CD14-positive monocyte (primary cell): ENCODE data around the gene SCD. TPM values are rescaled to one million over a fixed set of nuclear protein-coding genes. Genes with fewer than 3 reads are reported as not detected.

Experiments used
- DNase-seq, 3 donors: peaks; one replicate each; pipeline ENCODE4 v3.0.0-alpha.2; 2011 to 2022
- H2AFZ ChIP-seq: 2 replicates; pipeline ENCODE4 v1.6.0; 2012; ENCODE audit warnings: mild to moderate bottlenecking, low read depth, low read length, inconsistent platforms; ENCODE audit not compliant: insufficient read depth, poor library complexity, severe bottlenecking
- H3K27ac ChIP-seq, 2 donors: 1 replicate in 1 of 2; 2 replicates in 1 of 2; pipeline ENCODE4 v1.5.1; 2012 to 2013; ENCODE audit warnings: low read length in 2 of 2, control low read depth in 1 of 2, inconsistent platforms in 1 of 2, low read depth in 1 of 2, mild to moderate bottlenecking in 1 of 2
- H3K27me3 ChIP-seq, 2 donors: one replicate each; pipeline versions ENCODE4 v1.6.0 to v1.6.1; 2011 to 2013; ENCODE audit warnings: low read length in 2 of 2; ENCODE audit not compliant: control insufficient read depth in 2 of 2, insufficient read depth in 2 of 2
- H3K36me3 ChIP-seq, 2 donors: replicated peaks in 1 of 2; 1 replicate in 1 of 2; 2 replicates in 1 of 2; pipeline versions ENCODE4 v1.5.1 to v1.6.1; 2012 to 2013; ENCODE audit warnings: low read length in 2 of 2, control low read depth in 1 of 2, inconsistent platforms in 1 of 2, mild to moderate bottlenecking in 1 of 2; ENCODE audit not compliant: insufficient read depth in 2 of 2, control insufficient read depth in 1 of 2
- H3K4me1 ChIP-seq, 2 donors: 1 replicate in 1 of 2; 2 replicates in 1 of 2; pipeline versions ENCODE4 v1.5.1 to v1.6.1; 2012 to 2013; ENCODE audit warnings: low read length in 2 of 2, control low read depth in 1 of 2, inconsistent platforms in 1 of 2, mild to moderate bottlenecking in 1 of 2, moderate library complexity in 1 of 2; ENCODE audit not compliant: insufficient read depth in 2 of 2, control insufficient read depth in 1 of 2
- H3K4me2 ChIP-seq: replicated peaks from 2 replicates; pipeline ENCODE3; 2012; ENCODE audit warnings: low read length, moderate library complexity, mild to moderate bottlenecking; ENCODE audit not compliant: poor library complexity, severe bottlenecking; ENCODE audit errors: extremely low read depth
- H3K4me3 ChIP-seq, 3 experiments: fragments of 200-600 bp in 1 of 3; sonication (generic) in 1 of 3; replicated peaks in 1 of 3; 1 replicate in 2 of 3; 2 replicates in 1 of 3; pipeline ENCODE4 v1.5.1; 2011 to 2013; ENCODE audit warnings: low read length in 3 of 3, mild to moderate bottlenecking in 3 of 3, control low read depth in 2 of 3, low read depth in 2 of 3, inconsistent platforms in 1 of 3, moderate library complexity in 1 of 3
- H3K79me2 ChIP-seq: 2 replicates; pipeline ENCODE4 v1.6.0; 2012; ENCODE audit warnings: mild to moderate bottlenecking, control low read depth, inconsistent platforms, low read length, moderate library complexity; ENCODE audit not compliant: insufficient read depth
- H3K9ac ChIP-seq: 2 replicates; pipeline ENCODE4 v1.6.0; 2017; ENCODE audit warnings: low read length, mild to moderate bottlenecking; ENCODE audit not compliant: insufficient read depth, poor library complexity, severe bottlenecking
- H3K9me3 ChIP-seq, 2 donors: replicated peaks in 1 of 2; 1 replicate in 1 of 2; 2 replicates in 1 of 2; pipeline versions ENCODE4 v1.5.1 to v1.6.1; 2012 to 2013; ENCODE audit warnings: low read length in 2 of 2, control low read depth in 1 of 2; ENCODE audit not compliant: control insufficient read depth in 1 of 2, insufficient read depth in 1 of 2
- H4K20me1 ChIP-seq: 2 replicates; pipeline ENCODE4 v1.6.0; 2012; ENCODE audit warnings: mild to moderate bottlenecking, low read length, control low read depth, moderate library complexity; ENCODE audit not compliant: insufficient read depth
- H3K27ac Mint-ChIP-seq, 7 donors: one replicate each; pipeline ENCODE4 v1.8.0; 2020; ENCODE audit warnings: mild to moderate bottlenecking in 7 of 7, mixed read lengths in 7 of 7, moderate library complexity in 6 of 7, inconsistent platforms in 2 of 7
- H3K27me3 Mint-ChIP-seq, 3 donors: one replicate each; pipeline ENCODE4 v1.8.0; 2021 to 2022; ENCODE audit warnings: low read depth in 3 of 3, mild to moderate bottlenecking in 3 of 3, mixed read lengths in 3 of 3, moderate library complexity in 3 of 3, inconsistent platforms in 1 of 3
- H3K36me3 Mint-ChIP-seq, 2 donors: one replicate each; pipeline ENCODE4 v1.8.0; 2020; ENCODE audit warnings: mixed read lengths in 2 of 2, inconsistent platforms in 1 of 2, mild to moderate bottlenecking in 1 of 2
- H3K4me1 Mint-ChIP-seq: one replicate; pipeline ENCODE4 v1.8.0; 2020; ENCODE audit warnings: mild to moderate bottlenecking, mixed read lengths
- H3K4me3 Mint-ChIP-seq, 2 donors: one replicate each; pipeline ENCODE4 v1.8.0; 2020; ENCODE audit warnings: mild to moderate bottlenecking in 2 of 2, mixed read lengths in 2 of 2, moderate library complexity in 1 of 2
- H3K9me3 Mint-ChIP-seq, 7 donors: one replicate each; pipeline ENCODE4 v1.8.0; 2020 to 2022; ENCODE audit warnings: mixed read lengths in 7 of 7, mild to moderate bottlenecking in 6 of 7, moderate library complexity in 6 of 7, inconsistent platforms in 2 of 7
- WGBS: methylation state at CpG from one replicate; pipeline ENCODE4 v1.1.5; 2013; ENCODE audit warnings: missing lambda C conversion rate; ENCODE audit not compliant: insufficient coverage; 5-methylcytosine and 5-hydroxymethylcytosine counted together
- intact Hi-C, 2 donors: fragments of 100-400 bp; cut with micrococcal nuclease; formaldehyde crosslinking; loops; one replicate each; pipeline versions ENCODE4 v1.15.0 to v1.15.1; 2023
- polyA plus RNA-seq, 3 donors: library from polyadenylated mRNA; depleted of rRNA in 1 of 3; unstranded in 2 of 3; stranded (reverse) in 1 of 3; fragments of 300-500 nt in 2 of 3; fragments of >200 nt in 1 of 3; fragmentation: Illumina TruSeq in 2 of 3; gene quantifications; 1 replicate in 2 of 3; 2 replicates in 1 of 3; pipeline ENCODE4 v1.2.3, GENCODE V29; 2012 to 2021
- TF ChIP-seq, protein P1 (sequence below): fragments of 200-600 bp; IDR thresholded peaks from one replicate; pipeline ENCODE4 v1.8.0; 2022; ENCODE audit warnings: antibody characterized with exemption, mild to moderate bottlenecking

The SCD gene
- polyA plus RNA-seq, 3 donors, result 1.00 to 3.4 (median 1.0) TPM

DNA sequence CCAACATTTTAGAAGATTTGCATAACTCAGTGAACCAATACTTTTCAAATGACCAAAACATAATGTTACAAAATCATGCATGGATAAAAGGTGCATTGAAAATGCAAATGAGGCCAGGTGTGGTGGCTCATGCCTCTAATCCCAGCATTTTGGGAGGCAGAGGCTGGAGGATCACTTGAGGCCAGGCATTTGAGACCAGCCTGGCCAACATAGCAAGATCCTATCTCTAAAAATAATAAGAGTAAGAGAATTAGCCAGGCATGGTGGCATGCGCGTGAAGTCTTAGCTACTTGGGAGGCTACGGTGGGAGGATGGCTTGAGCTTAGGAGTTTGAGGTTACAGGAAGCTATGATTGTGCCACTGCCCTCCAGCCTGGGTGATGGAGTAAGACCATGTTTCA is 33.4 kb downstream of the SCD start:
- Mint-ChIP-seq H3K27me3 (peaks cover 0 to 2% (median 0%) of the 10 kb centered on the region in 3 donors), H3K27ac (peak overlapping the region in 1 of 7 donors; percentile 47), H3K9me3 (peaks cover 0 to 2% (median 0%) of the 10 kb centered on the region in 7 donors), H3K4me3 (no peak overlapping the region), H3K36me3 (peaks cover 0 to 4% of the 10 kb centered on the region in 2 donors), H3K4me1 (peaks cover 16% of the 10 kb centered on the region)
- Histone ChIP-seq H4K20me1 (no peaks in the 10 kb centered on the region), H3K9me3 (no peaks in the 10 kb centered on the region), H3K9ac (no peak overlapping the region), H3K4me3 (no peak overlapping the region), H3K27me3 (no peaks in the 10 kb centered on the region), H3K27ac (no peak overlapping the region), H3K4me1 (peaks cover 0 to 2% of the 10 kb centered on the region in 2 donors), H3K79me2 (no peaks in the 10 kb centered on the region), H3K4me2 (no peak overlapping the region), H3K36me3 (no peaks in the 10 kb centered on the region), H2AFZ (no peak overlapping the region)
- TF ChIP-seq, protein P1, sequence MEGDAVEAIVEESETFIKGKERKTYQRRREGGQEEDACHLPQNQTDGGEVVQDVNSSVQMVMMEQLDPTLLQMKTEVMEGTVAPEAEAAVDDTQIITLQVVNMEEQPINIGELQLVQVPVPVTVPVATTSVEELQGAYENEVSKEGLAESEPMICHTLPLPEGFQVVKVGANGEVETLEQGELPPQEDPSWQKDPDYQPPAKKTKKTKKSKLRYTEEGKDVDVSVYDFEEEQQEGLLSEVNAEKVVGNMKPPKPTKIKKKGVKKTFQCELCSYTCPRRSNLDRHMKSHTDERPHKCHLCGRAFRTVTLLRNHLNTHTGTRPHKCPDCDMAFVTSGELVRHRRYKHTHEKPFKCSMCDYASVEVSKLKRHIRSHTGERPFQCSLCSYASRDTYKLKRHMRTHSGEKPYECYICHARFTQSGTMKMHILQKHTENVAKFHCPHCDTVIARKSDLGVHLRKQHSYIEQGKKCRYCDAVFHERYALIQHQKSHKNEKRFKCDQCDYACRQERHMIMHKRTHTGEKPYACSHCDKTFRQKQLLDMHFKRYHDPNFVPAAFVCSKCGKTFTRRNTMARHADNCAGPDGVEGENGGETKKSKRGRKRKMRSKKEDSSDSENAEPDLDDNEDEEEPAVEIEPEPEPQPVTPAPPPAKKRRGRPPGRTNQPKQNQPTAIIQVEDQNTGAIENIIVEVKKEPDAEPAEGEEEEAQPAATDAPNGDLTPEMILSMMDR, result no peak
- no CpG with 5 or more reads among the region's 3 CpGs for WGBS
- intact Hi-C loops, result loop anchor here in 1 of 2 donors (5.0 kb wide), 1 partner anchor 33 kb away; the partner anchor contains the start of gene SCD
- DNase-seq, result no peak

DNA sequence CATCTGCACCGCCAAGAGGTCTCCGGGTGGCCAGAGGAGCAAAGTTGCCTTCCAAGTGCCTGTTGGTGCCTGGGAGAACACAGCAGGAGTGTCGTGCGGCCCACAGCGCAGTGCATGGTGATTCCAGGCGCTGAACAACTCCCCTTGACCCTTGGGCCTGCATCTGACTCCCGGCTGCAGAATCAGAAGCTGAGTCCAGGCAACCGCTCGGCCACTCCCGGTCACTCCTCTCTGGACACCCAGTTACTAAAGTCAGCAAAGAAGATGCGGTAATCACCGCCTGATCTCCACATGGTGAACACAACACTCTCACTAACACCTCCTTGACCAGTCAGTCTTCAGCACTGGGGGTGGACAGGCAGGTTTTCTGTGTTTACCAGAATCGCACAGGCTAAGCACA is 35.5 kb downstream of the SCD start:
- Histone ChIP-seq H3K4me1 (no peaks in the 10 kb centered on the region), H3K27ac (no peak overlapping the region), H3K9ac (no peak overlapping the region), H3K79me2 (no peaks in the 10 kb centered on the region), H4K20me1 (no peaks in the 10 kb centered on the region), H3K9me3 (no peaks in the 10 kb centered on the region), H3K4me3 (no peak overlapping the region), H2AFZ (no peak overlapping the region), H3K36me3 (no peaks in the 10 kb centered on the region), H3K27me3 (no peaks in the 10 kb centered on the region), H3K4me2 (no peak overlapping the region)
- intact Hi-C loops, result loop anchor here in 1 of 2 donors (5.0 kb wide), 1 partner anchor 35 kb away; the partner anchor contains the start of gene SCD
- Mint-ChIP-seq H3K4me3 (no peak overlapping the region), H3K36me3 (peaks cover 0 to 4% of the 10 kb centered on the region in 2 donors), H3K27me3 (peaks cover 0 to 2% (median 0%) of the 10 kb centered on the region in 3 donors), H3K27ac (no peak overlapping the region), H3K4me1 (peaks cover 9% of the 10 kb centered on the region), H3K9me3 (peaks cover 0 to 2% (median 0%) of the 10 kb centered on the region in 7 donors)
- TF ChIP-seq, protein P1, result no peak
- 98% methylated on average over 13 of the region's 13 CpGs for WGBS
- no peak for DNase-seq
